ENCODE measurements around the gene CTIF. TPM values are rescaled to one million over a fixed set of nuclear protein-coding genes. Genes with fewer than 3 reads are reported as not detected.
"Not testable (repeated sequence)": the region's sequence is repeated elsewhere in the genome, so short reads cannot be mapped to it uniquely, and the experiment has no call there.

Gene CTIF
- polyA plus RNA-seq, 3 donors: 11.7 to 74.2 (median 39.8) TPM

- WGBS, 3 donors: 93 to 100% (median 96%) methylated on average over 1 of the region's 1 CpG
Measured at GRCh38 chr18:48643262-48643661, 104.4 kb downstream of the CTIF start.

GRCh38 chr18:48644029-48644428 lies 105.2 kb downstream of the CTIF start:
- 94 to 96% (median 96%) methylated on average over 5 of the region's 5 CpGs for WGBS, 3 donors
- no peak overlapping the region for H3K27ac ChIP-seq (ENCODE audit: low read depth, low read length)

More at GRCh38 chr18:48643262-48643661, 104.4 kb downstream of the CTIF start:
- H3K27ac ChIP-seq (ENCODE audit: low read depth, low read length): no peak overlapping the region

- no peak overlapping the region for H3K27ac ChIP-seq (ENCODE audit: low read depth, low read length)
- 86 to 89% (median 88%) methylated on average over 10 of the region's 10 CpGs for WGBS, 3 donors
Measured at GRCh38 chr18:48645427-48646002, 106.7 kb downstream of the CTIF start.

- WGBS, 3 donors: 56 to 90% (median 78%) methylated on average over 2 of the region's 2 CpGs
- no peak overlapping the region for H3K27ac ChIP-seq (ENCODE audit: low read depth, low read length)
Measured at GRCh38 chr18:48646976-48647375, 108.1 kb downstream of the CTIF start.

GRCh38 chr18:48649231-48649630 lies 110.4 kb downstream of the CTIF start:
- no peak overlapping the region for H3K27ac ChIP-seq (ENCODE audit: low read depth, low read length)
- 80 to 88% (median 87%) methylated on average over 7 of the region's 7 CpGs for WGBS, 3 donors

GRCh38 chr18:48654591-48654990 lies 115.8 kb downstream of the CTIF start:
- WGBS, 3 donors: 85 to 96% (median 96%) methylated on average over 4 of the region's 4 CpGs
- H3K27ac ChIP-seq (ENCODE audit: low read depth, low read length): not testable (repeated sequence)

- 80 to 88% (median 84%) methylated on average over 2 of the region's 2 CpGs for WGBS, 3 donors
- H3K27ac ChIP-seq (ENCODE audit: low read depth, low read length): no peak overlapping the region
Measured at GRCh38 chr18:48655508-48655907, 116.7 kb downstream of the CTIF start.

- H3K27ac ChIP-seq (ENCODE audit: low read depth, low read length): no peak overlapping the region
- WGBS, 3 donors: 88 to 94% (median 91%) methylated on average over 2 of the region's 2 CpGs
Measured at GRCh38 chr18:48656176-48656575, 117.3 kb downstream of the CTIF start.

GRCh38 chr18:48656582-48656981 lies 117.8 kb downstream of the CTIF start:
- 77 to 82% (median 78%) methylated on average over 3 of the region's 3 CpGs for WGBS, 3 donors
- H3K27ac ChIP-seq (ENCODE audit: low read depth, low read length): no peak overlapping the region

GRCh38 chr18:48657447-48658120 lies 118.8 kb downstream of the CTIF start:
- 55 to 81% (median 57%) methylated on average over 9 of the region's 9 CpGs for WGBS, 3 donors
- H3K27ac ChIP-seq (ENCODE audit: low read depth, low read length): no peak overlapping the region

GRCh38 chr18:48658721-48659120 lies 119.9 kb downstream of the CTIF start:
- H3K27ac ChIP-seq (ENCODE audit: low read depth, low read length): no peak overlapping the region
- WGBS, 3 donors: 70 to 82% (median 75%) methylated on average over 5 of the region's 5 CpGs

GRCh38 chr18:48659188-48660009 lies 120.6 kb downstream of the CTIF start:
- H3K27ac ChIP-seq (ENCODE audit: low read depth, low read length): no peak overlapping the region

GRCh38 chr18:48660346-48661228 lies 121.8 kb downstream of the CTIF start:
- WGBS, 3 donors: 79 to 88% (median 86%) methylated on average over 7 of the region's 7 CpGs
- no peak overlapping the region for H3K27ac ChIP-seq (ENCODE audit: low read depth, low read length)

More at GRCh38 chr18:48659188-48660009, 120.6 kb downstream of the CTIF start:
- 92 to 95% (median 95%) methylated on average over 19 of the region's 19 CpGs for WGBS, 3 donors

- 68 to 77% (median 75%) methylated on average over 7 of the region's 7 CpGs for WGBS, 3 donors
- H3K27ac ChIP-seq (ENCODE audit: low read depth, low read length): no peak overlapping the region
Measured at GRCh38 chr18:48661421-48661820, 122.6 kb downstream of the CTIF start.

- 54 to 71% (median 56%) methylated on average over 9 of the region's 9 CpGs for WGBS, 3 donors
- no peak overlapping the region for H3K27ac ChIP-seq (ENCODE audit: low read depth, low read length)
Measured at GRCh38 chr18:48662011-48662661, 123.3 kb downstream of the CTIF start.

- no peak overlapping the region for H3K27ac ChIP-seq (ENCODE audit: low read depth, low read length)
- 92 to 93% (median 93%) methylated on average over 14 of the region's 14 CpGs for WGBS, 3 donors
Measured at GRCh38 chr18:48663096-48663930, 124.5 kb downstream of the CTIF start.

Data from adipose tissue (tissue), 3 donors.